GM13977 (cell line): Measurements from ENCODE around the gene HNRNPM.

Source experiments
- DNase-seq: peaks from one replicate; pipeline ENCODE4 v3.0.0; 2012; ENCODE audit warnings: low spot score
- CTCF ChIP-seq: IDR thresholded peaks from 2 replicates; pipeline ENCODE4 v1.5.1; 2012; ENCODE audit warnings: mild to moderate bottlenecking, control low read depth; ENCODE audit not compliant: insufficient read depth; ENCODE audit errors: extremely low read depth, missing control alignments
- in situ Hi-C: fragments of 300-500 bp; cut with MboI; formaldehyde crosslinking; loops from one replicate; pipeline ENCODE4 v1.12.0; 2022; ENCODE audit warnings: low sequenced_read_pairs, low pct_unique_long_range_greater_than_20kb, mixed read lengths, inconsistent platforms; ENCODE audit not compliant: unreplicated experiment

Gene HNRNPM

GRCh38 chr19:8446061-8446709 is 1.4 kb downstream of the HNRNPM start:
- no peak for DNase-seq
- TF ChIP-seq CTCF = no peak
- in situ Hi-C loops = no loop called here

GRCh38 chr19:8449830-8450229 is 5.1 kb downstream of the HNRNPM start:
- in situ Hi-C loops = no loop called here
- no peak for DNase-seq
- TF ChIP-seq CTCF = no peak

GRCh38 chr19:8451377-8451776 is 6.6 kb downstream of the HNRNPM start:
- DNase-seq = no peak
- in situ Hi-C loops = no loop called here
- TF ChIP-seq CTCF = no peak

DNA sequence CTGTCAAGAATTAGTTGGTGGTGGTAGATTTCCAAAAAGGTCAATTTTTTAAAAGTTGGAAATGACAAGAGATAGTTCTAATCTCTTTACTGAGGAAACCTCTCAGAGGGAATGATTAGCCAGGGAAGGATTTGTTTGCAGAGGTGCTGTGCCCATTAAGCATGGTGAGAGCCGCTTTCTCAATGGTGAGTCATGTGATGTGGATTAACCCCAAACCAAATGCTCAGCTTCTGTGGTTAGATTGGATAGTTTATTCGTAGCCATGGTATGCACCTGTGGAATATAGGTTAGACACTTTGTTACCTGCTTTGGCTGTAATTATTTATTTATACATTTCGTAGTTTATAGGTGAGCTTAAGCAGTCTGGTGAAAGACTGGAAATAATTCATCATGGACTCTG is 7.1 kb downstream of the HNRNPM start:
- TF ChIP-seq CTCF = no peak
- in situ Hi-C loops = no loop called here
- no peak for DNase-seq

- no peak for TF ChIP-seq CTCF
- in situ Hi-C loops = no loop called here
- DNase-seq = no peak
Observed at GRCh38 chr19:8452446-8453123, 7.8 kb downstream of the HNRNPM start.

DNA sequence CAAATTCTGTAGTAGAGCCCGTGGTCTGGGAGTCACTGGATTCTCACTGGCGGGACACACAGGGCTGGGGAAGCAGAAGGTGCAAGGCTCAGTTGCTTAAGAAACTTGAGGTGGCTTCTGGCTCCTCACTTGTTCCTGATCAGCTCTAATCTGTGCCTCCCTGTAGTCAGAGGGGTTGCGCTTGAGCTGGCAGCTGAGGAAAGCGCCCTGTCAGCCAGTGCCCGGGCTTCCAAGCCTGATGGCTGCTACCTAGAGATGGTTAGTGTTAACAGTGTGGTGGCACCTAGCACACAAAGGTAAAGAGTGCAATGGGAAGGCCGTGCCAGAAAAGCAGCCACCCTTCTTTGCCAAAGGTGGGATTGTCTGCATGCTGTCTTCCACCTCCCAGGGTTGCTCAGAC is 8.8 kb downstream of the HNRNPM start:
- no peak for DNase-seq
- TF ChIP-seq CTCF = no peak
- in situ Hi-C loops = no loop called here

DNA sequence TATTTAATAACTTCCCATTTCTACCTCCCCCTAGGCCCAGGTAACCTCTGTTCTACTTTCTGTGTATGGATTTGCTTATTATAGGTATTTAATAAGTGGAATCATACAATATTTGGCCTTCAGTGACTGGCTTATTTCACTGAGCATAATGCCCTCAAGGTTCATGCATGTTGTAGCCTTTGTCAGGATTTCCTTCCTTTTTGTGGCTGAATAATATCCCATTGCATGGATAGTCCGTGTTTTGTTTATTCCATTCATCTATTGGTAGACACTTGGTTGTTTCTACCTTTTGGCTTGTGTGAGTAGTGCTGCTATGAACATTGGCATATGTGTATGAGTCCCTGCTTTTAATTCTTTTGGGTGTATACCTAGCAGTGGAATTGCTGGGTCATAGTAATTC is 9.4 kb downstream of the HNRNPM start:
- no peak for DNase-seq
- in situ Hi-C loops = no loop called here
- TF ChIP-seq CTCF = no peak
